WTC11 (cell line): Measurements from ENCODE around the gene ZC3H13. TPM values are rescaled to one million over a fixed set of nuclear protein-coding genes. Genes with fewer than 3 reads are reported as not detected.

Source experiments
- ATAC-seq: fragments of 200-7000 bp; cut with Tn5 transposase; 2 replicates; pipeline ENCODE4 v1.10.0; 2021; ENCODE audit warnings: mild to moderate bottlenecking, moderate library complexity
- CTCF ChIA-PET: fragments of 300-600 bp; sonication (Branson Sonifier 250); formaldehyde crosslinking; loops from one replicate; lab custom pipeline; 2021; ENCODE audit warnings: antibody characterized with exemption; lab: Charles Lee
- POLR2A ChIA-PET: fragments of 350-600 bp; sonication (Branson Sonifier 250); formaldehyde crosslinking; loops from one replicate; lab custom pipeline; 2021; ENCODE audit warnings: antibody characterized with exemption; lab: Charles Lee
- DNase-seq: peaks from one replicate; pipeline ENCODE4 v3.0.0; 2021; ENCODE audit warnings: low spot score
- H3K27ac Mint-ChIP-seq: 2 replicates; pipeline ENCODE4 v1.8.0; 2021; ENCODE audit warnings: mixed read lengths
- H3K27me3 Mint-ChIP-seq: 2 replicates; pipeline ENCODE4 v1.8.0; 2021; ENCODE audit warnings: low read depth, mild to moderate bottlenecking, moderate library complexity, mixed read lengths
- H3K36me3 Mint-ChIP-seq: 2 replicates; pipeline ENCODE4 v1.8.0; 2021; ENCODE audit warnings: mixed read lengths
- H3K4me1 Mint-ChIP-seq: 2 replicates; pipeline ENCODE4 v1.8.0; 2022; ENCODE audit warnings: mixed read lengths
- H3K4me3 Mint-ChIP-seq: 2 replicates; pipeline ENCODE4 v1.8.0; 2021; ENCODE audit warnings: mild to moderate bottlenecking, moderate library complexity, mixed read lengths
- H3K9me3 Mint-ChIP-seq: 2 replicates; pipeline ENCODE4 v1.8.0; 2021; ENCODE audit warnings: mixed read lengths
- ATF3 ChIP-seq: sonication (generic); formaldehyde crosslinking; conservative IDR thresholded peaks from 2 replicates; pipeline ENCODE4 v1.8.1; 2022; ENCODE audit warnings: mild to moderate bottlenecking, missing genetic modification reagents
- ATF6 ChIP-seq: sonication (generic); formaldehyde crosslinking; IDR thresholded peaks from 2 replicates; pipeline ENCODE4 v1.8.1; 2023; ENCODE audit warnings: mild to moderate bottlenecking, missing genetic modification reagents
- CBFB ChIP-seq: sonication (generic); formaldehyde crosslinking; IDR thresholded peaks from 2 replicates; pipeline ENCODE4 v1.8.1; 2022; ENCODE audit warnings: mild to moderate bottlenecking, low read depth, missing genetic modification reagents
- E2F1 ChIP-seq: sonication (generic); formaldehyde crosslinking; IDR thresholded peaks from 2 replicates; pipeline ENCODE4 v1.8.0; 2022; ENCODE audit warnings: mild to moderate bottlenecking, missing genetic modification reagents
- E2F5 ChIP-seq: sonication (generic); formaldehyde crosslinking; IDR thresholded peaks from 2 replicates; pipeline ENCODE4 v1.8.1; 2022; ENCODE audit warnings: mild to moderate bottlenecking, moderate library complexity, missing genetic modification reagents
- EMX1 ChIP-seq: fragments of 250-450 bp; sonication (Bioruptor Pico); IDR thresholded peaks from 2 replicates; pipeline ENCODE4 v1.8.0; 2021; ENCODE audit warnings: mild to moderate bottlenecking
- JAZF1 ChIP-seq: fragments of 250-450 bp; sonication (Bioruptor Pico); IDR thresholded peaks from 2 replicates; pipeline ENCODE4 v1.9.0; 2021; ENCODE audit warnings: moderate library complexity, mild to moderate bottlenecking, inconsistent platforms
- JUN ChIP-seq: sonication (generic); formaldehyde crosslinking; IDR thresholded peaks from 2 replicates; pipeline ENCODE4 v1.8.0; 2023; ENCODE audit warnings: mild to moderate bottlenecking, missing genetic modification reagents
- NR1H2 ChIP-seq: sonication (generic); formaldehyde crosslinking; IDR thresholded peaks from 2 replicates; pipeline ENCODE4 v1.9.0; 2021; ENCODE audit warnings: mild to moderate bottlenecking, moderate library complexity, missing genetic modification reagents
- SMAD4 ChIP-seq: sonication (generic); formaldehyde crosslinking; IDR thresholded peaks from 2 replicates; pipeline ENCODE4 v1.8.0; 2022; ENCODE audit warnings: mild to moderate bottlenecking, missing genetic modification reagents
- SOX15 ChIP-seq: fragments of 250-450 bp; sonication (Bioruptor Pico); IDR thresholded peaks from 2 replicates; pipeline ENCODE4 v1.9.0; 2021; ENCODE audit warnings: mild to moderate bottlenecking
- SP1 ChIP-seq: sonication (generic); formaldehyde crosslinking; conservative IDR thresholded peaks from 2 replicates; pipeline ENCODE4 v1.8.1; 2022; ENCODE audit warnings: missing genetic modification reagents
- TCF7 ChIP-seq: sonication (generic); formaldehyde crosslinking; IDR thresholded peaks from 2 replicates; pipeline ENCODE4 v1.8.0; 2022; ENCODE audit warnings: mild to moderate bottlenecking, low read depth, missing genetic modification reagents, moderate library complexity
- TEAD1 ChIP-seq: sonication (generic); formaldehyde crosslinking; IDR thresholded peaks from 2 replicates; pipeline ENCODE4 v1.8.0; 2022; ENCODE audit warnings: mild to moderate bottlenecking, missing genetic modification reagents
- USF1 ChIP-seq: sonication (generic); formaldehyde crosslinking; IDR thresholded peaks from 2 replicates; pipeline ENCODE4 v1.8.0; 2022; ENCODE audit warnings: mild to moderate bottlenecking, missing genetic modification reagents
- ZBTB43 ChIP-seq: sonication (generic); formaldehyde crosslinking; IDR thresholded peaks from 2 replicates; pipeline ENCODE4 v1.8.1; 2023; ENCODE audit warnings: mild to moderate bottlenecking, missing genetic modification reagents
- ZMAT4 ChIP-seq: fragments of 250-450 bp; sonication (Bioruptor Pico); IDR thresholded peaks from 2 replicates; pipeline ENCODE4 v1.9.0; 2021; ENCODE audit warnings: mild to moderate bottlenecking
- ZNF263 ChIP-seq: sonication (generic); formaldehyde crosslinking; IDR thresholded peaks from 2 replicates; pipeline ENCODE4 v1.8.1; 2022; ENCODE audit warnings: low read depth, mild to moderate bottlenecking, moderate library complexity, missing genetic modification reagents
- ZNF396 ChIP-seq: fragments of 250-450 bp; sonication (Bioruptor Pico); IDR thresholded peaks from 2 replicates; pipeline ENCODE4 v1.8.0; 2021; ENCODE audit warnings: mild to moderate bottlenecking, moderate library complexity, borderline replicate concordance
- ZNF423 ChIP-seq: fragments of 250-450 bp; sonication (Bioruptor Pico); IDR thresholded peaks from 2 replicates; pipeline ENCODE4 v2.1.2; 2022; ENCODE audit warnings: mild to moderate bottlenecking, moderate library complexity
- ZNF425 ChIP-seq: fragments of 250-450 bp; sonication (Bioruptor Pico); conservative IDR thresholded peaks from 2 replicates; pipeline ENCODE4 v1.9.0; 2021; ENCODE audit warnings: mild to moderate bottlenecking
- ZNF512 ChIP-seq: sonication (generic); formaldehyde crosslinking; IDR thresholded peaks from 2 replicates; pipeline ENCODE4 v1.8.1; 2022; ENCODE audit warnings: missing genetic modification reagents, borderline replicate concordance
- ZSCAN18 ChIP-seq: fragments of 250-450 bp; sonication (Bioruptor Pico); IDR thresholded peaks from 2 replicates; pipeline ENCODE4 v2.1.2; 2022; ENCODE audit warnings: mild to moderate bottlenecking, moderate library complexity
- total RNA-seq: library from RNA; stranded (reverse); gene quantifications from 3 replicates; pipeline ENCODE4 v1.2.3, GENCODE V29; 2021

The ZC3H13 gene
- total RNA-seq, 1 experiment from 2014 or later, result 49.7 TPM

GRCh38 chr13:46076827-46077226 is 24.3 kb upstream of the ZC3H13 start:
- peaks cover 13% of the 10 kb centered on the region for H3K9me3 Mint-ChIP-seq
- no peak overlapping the region for H3K4me3 Mint-ChIP-seq
- TF ChIP-seq ATF3 (CRISPR knock-in tag) (no peak), TCF7 (CRISPR knock-in tag) (no peak), JUN (no peak), USF1 (CRISPR knock-in tag) (no peak), ATF6 (CRISPR knock-in tag) (no peak), ZNF396 (no peak), ZBTB43 (CRISPR knock-in tag) (no peak), SMAD4 (CRISPR knock-in tag) (no peak), ZNF423 (CRISPR knock-in tag) (no peak), NR1H2 (CRISPR knock-in tag) (no peak), ZSCAN18 (CRISPR knock-in tag) (no peak), ZMAT4 (CRISPR knock-in tag) (no peak), EMX1 (CRISPR knock-in tag) (no peak), ZNF263 (CRISPR knock-in tag) (no peak)
- no peak for ATAC-seq
- CTCF ChIA-PET, result no interaction called here
- H3K4me1 Mint-ChIP-seq, result no peaks in the 10 kb centered on the region
- H3K27ac Mint-ChIP-seq, result no peak overlapping the region
- POLR2A ChIA-PET, result no interaction called here
- DNase-seq, result no peak
- no peaks in the 10 kb centered on the region for H3K36me3 Mint-ChIP-seq
- H3K27me3 Mint-ChIP-seq, result no peaks in the 10 kb centered on the region

- CTCF ChIA-PET, result no interaction called here
- ATAC-seq (no peak), DNase-seq (no peak)
- Mint-ChIP-seq H3K27me3 (no peaks in the 10 kb centered on the region), H3K9me3 (peaks cover 13% of the 10 kb centered on the region), H3K27ac (no peak overlapping the region), H3K4me1 (no peaks in the 10 kb centered on the region), H3K36me3 (no peaks in the 10 kb centered on the region), H3K4me3 (no peak overlapping the region)
- POLR2A ChIA-PET, result no interaction called here
- TF ChIP-seq ZNF512 (CRISPR knock-in tag) (no peak), ZNF425 (CRISPR knock-in tag) (no peak), TEAD1 (CRISPR knock-in tag) (no peak), ZSCAN18 (CRISPR knock-in tag) (no peak), E2F5 (CRISPR knock-in tag) (no peak), SOX15 (CRISPR knock-in tag) (no peak), SP1 (no peak), CBFB (CRISPR knock-in tag) (no peak), E2F1 (CRISPR knock-in tag) (no peak), JAZF1 (CRISPR knock-in tag) (no peak)
Observed at GRCh38 chr13:46075811-46076210, 23.3 kb upstream of the ZC3H13 start.
